ENCODE data around the gene RAB40C.

The RAB40C gene

DNA sequence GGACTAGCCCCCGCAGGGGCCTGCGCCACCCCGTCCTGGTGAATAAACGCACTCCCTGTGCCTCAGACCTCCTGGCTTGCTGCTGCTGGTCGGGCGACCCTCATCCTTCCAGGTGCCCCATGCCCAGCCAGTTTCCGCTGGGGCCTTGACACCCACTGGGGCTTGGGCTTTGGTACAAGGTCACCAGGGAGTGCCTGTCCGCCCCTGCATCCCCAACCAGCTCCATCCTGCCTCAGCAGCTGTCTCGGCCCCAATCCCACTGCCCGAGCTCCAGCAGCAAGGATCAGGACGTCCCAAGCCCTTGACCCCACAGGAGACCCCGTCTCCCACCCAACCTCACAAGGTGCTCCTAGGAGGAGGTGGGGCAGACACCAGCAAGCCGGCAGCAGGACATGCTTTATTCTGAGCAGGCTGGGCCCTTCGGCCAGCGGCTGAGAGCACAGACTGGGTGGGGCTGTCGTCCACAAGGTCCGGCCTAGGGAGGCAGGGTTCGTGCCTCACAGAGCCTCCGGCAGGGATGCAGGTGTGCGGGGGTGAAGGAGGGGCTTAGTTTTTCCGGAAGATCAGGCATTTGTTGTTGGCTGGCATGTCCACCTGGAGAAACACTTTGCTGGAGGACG lies 44.3 kb downstream of the RAB40C start:
- DNase-seq: no peak

DNA sequence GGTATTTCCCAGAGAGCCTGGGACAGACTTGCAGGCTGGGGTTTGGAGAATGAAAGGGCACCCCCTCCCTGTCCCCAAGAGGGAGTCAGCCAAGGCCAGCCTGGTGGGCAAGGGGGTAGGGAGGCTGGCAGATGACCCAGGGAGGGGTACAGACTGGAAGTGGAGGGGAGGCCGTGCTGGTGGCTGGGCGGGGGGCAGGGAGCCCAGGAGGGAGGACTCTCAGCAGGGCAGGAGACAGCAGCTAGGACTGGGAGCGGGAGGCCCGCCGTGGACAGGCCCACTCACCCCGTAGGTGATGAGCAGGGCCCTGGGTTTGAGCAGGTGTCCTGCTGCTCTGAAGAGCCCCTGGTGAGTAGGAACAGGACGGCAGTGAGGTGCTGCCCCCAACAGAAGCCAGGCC lies 45.1 kb downstream of the RAB40C start:
- no peak for DNase-seq

DNA sequence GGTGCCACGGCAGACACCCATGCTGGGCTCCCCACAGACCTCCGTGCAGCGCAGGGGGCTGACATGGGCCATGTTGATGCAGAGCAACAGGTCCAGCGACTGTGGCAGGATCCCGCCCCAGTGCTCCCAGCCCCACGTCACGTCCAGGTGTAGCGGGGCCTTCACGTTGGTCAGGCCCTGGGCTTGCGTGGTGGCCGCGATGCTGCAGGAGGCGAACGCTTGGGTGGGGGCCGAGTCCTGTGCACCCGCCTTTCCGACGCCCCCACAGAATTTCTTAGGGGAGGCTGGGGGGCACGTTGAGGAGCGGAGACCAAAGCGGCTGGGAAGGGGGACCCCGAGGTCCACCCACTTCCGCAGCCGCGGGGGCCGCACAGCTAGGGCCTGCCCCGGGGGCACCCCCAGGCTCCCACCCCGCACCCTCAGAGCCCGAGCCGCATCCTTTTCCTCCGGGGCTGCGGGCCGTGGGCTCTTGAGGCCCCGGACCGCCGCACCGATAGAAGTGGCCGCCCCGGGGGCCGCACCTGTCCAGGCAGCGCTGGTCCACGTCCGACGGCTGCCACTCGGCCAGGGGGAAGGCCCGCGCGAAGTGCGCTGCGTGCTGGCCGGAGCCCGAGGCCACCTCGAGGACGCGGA lies 45.8 kb downstream of the RAB40C start:
- no peak for DNase-seq

DNA sequence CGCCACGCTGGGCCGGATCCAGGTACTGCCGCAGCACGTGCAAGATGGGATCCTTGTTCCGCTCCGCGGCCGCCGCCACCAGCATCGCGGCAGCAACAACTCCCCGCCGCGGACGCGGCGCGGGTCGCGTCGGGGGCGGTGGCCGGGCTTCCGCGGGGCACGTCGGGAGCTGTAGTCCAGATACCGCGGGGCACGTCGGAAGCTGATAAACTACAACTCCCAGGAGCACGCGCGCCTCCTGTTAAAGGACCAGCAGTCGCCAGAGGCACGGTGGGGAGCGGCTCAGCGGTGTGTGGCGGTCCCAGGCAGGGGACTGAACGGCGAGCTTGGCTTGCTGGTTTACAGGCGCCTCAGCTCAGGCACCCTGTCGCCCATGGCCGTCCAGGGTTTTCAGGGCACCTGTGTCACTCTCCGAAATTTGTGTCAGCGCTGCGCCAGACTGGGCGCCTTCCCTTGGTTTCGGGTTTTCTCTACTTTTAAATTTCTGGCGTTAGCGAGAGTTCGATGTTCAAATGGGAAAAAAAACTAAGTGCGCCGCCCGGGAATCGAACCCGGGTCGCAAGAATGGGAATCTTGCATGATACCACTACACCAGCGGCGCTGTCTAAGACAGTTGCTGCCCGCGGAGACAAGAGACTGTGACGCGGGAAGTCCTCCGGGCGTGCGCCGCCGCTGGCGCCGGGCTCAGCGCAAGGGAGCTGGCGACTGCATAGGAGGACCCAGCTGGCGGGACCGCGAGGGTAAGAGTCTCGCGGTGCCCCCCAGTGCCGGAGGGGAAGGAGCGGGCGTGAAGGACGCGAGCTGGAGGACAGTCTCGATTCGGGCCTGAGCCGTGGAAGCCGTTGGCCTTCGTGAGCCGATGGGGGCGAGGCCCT lies 46.6 kb downstream of the RAB40C start, which contains the start of gene METTL26:
TSS of gene METTL26 (minus strand) at position 100 of the 875 bp plus-strand sequence. CDS start at position 85, 15 bp downstream.
- peak; percentile 93 to 97 for DNase-seq

DNA sequence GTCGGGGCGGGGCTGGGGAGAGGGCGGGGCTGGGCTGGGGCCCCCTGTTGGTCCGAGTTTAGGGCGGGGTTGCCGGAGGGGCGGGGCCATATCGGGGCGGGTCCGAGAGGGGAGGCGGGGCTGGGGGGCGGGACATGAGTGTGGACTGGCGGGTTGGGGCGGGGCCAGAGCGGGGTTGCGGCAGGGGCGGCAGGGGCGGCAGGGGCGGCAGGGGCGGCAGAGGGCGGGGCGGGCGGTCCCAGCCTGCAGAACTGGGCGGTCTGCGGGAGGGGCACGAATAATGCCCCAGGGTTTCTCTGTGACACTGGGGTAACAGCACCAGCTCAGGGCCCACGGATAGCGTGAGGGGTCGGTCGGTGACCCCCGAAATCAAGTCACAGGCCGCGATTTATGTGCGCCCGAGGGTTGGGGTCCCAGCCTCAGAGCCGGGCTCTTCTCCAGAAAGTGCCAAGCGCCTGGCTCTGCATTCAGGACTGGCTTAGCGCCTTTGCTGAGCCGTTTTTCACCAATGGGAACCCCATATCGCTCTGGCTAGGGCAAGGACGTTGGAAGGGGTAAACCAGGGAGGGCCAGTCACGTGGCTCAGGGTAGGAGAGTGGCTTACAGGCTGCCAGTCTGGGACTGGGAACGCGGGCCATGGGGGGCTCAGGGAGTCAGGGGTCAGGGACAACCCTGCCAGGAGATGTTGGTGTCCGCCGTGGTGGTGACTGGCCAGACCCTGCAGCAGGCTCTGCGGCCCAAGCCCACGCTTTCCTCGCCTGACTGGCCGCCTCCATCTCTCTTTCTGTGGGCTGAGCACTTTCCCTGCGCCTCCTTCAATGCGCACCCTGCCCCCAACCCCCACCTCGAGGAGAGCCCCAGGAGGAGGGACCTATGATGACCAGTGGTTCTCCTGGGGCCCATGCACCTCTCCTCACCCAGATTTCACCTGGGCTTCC lies 47.5 kb downstream of the RAB40C start:
- peak; percentile 82 to 89 for DNase-seq

DNA sequence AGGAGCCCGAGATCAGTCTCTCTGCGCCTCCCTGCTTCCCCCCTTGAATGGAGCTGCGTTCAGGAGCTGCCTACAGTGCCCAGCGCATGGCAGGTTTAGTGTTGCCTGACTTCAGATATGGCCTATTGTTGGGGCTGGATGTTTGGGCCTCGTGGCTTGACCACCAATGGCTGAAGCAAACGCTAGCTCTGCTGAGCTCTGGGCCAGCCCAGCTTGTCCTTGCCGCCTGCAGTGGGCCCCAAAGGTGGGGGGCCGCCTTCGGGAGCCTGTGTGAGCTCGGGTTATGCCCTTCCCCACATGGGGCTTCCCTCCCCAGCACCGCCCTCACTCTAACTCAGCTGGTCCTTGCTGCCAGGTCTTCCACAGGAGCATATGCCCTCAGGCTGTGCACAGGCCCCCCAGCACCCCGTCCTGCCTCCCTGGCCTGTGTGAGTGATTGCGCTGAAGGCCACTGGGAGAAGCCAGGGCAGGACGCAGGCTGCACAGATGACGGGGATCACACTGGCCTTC lies 48.2 kb downstream of the RAB40C start:
- DNase-seq: no peak

DNA sequence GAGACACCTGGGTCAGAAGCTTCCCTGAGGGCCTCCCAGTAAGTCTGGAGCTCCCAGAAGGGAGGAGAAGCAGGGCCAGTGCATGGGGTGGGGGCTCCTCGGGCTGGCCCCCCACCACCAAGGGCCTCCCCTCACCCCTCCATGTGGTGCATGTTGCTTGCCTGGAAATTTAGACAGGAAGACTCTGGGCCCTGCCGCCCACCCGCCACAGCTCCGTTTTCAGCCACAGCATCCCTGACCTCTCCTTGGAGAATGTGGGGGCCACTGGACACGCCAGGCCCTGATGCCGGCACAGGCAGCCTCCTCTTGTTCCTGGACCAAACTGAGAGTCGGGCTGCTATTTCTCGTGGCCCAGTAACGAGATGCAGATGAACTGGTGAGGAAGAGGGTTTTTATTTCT lies 49.0 kb downstream of the RAB40C start:
- no peak for DNase-seq

DNA sequence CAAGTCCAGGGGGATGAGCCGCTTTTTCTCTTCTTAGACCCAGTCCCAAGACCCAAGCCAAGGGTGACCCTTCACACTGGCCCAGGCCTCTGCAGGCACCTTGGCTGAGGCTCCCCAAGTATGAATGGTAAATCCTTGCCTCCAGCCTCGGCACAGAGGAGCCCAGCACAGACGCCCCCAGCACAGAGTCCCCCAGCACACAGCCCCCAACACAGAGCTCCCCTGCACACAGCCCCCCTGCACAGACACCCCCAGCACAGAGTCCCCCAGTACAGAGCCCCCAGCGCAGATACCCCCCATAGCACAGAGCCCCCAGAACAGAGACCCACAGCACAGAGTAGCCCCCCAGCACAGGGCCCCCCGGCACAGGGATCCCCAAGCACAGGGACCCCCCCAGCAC lies 50.7 kb downstream of the RAB40C start:
- no peak for DNase-seq

DNA sequence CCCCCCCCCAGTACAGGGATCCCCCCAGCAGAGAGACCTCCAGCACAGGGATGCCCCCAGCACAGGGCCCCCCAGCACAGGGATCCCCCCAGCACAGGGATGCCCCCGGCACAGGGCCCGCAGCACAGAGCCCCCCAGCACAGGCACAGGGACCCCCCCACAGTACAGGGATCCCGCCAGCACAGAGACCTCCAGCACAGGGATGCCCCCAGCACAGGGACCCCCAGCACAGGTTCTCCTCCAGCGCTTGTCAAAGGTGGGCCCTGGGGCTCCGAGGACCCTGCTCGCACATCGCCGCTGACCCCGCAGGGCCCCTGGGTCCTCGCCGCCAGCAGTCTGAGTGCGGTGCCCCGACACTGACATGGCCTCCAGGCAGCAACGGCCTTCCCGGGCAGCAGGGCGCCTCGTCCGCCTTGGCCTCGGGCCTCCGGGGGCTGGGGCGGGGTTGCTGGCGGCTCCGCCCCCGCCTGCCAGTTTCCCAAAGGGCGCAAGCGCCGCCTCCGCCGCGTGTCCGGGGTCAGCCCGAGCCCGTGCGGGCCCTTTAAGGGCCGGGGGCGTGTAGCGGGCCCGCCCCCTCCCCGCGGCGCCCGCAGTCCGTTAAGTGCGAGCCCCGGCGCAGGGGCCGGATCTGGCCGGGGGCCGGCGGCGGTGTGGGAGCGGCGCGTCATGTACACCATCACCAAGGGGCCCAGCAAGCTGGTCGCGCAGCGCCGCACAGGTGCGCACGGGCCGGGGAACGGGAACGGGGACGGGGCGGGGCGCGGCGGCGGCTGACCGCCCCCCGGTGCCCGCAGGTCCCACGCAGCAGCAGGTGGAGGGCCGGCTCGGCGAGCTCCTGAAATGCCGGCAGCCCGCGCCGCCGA lies 51.7 kb downstream of the RAB40C start, which contains the start of gene MCRIP2:
TSS of gene MCRIP2 (plus strand) at position 503 of the 863 bp plus-strand sequence. CDS start at position 667, 164 bp downstream.
- DNase-seq: peak; percentile 70 to 71

DNA sequence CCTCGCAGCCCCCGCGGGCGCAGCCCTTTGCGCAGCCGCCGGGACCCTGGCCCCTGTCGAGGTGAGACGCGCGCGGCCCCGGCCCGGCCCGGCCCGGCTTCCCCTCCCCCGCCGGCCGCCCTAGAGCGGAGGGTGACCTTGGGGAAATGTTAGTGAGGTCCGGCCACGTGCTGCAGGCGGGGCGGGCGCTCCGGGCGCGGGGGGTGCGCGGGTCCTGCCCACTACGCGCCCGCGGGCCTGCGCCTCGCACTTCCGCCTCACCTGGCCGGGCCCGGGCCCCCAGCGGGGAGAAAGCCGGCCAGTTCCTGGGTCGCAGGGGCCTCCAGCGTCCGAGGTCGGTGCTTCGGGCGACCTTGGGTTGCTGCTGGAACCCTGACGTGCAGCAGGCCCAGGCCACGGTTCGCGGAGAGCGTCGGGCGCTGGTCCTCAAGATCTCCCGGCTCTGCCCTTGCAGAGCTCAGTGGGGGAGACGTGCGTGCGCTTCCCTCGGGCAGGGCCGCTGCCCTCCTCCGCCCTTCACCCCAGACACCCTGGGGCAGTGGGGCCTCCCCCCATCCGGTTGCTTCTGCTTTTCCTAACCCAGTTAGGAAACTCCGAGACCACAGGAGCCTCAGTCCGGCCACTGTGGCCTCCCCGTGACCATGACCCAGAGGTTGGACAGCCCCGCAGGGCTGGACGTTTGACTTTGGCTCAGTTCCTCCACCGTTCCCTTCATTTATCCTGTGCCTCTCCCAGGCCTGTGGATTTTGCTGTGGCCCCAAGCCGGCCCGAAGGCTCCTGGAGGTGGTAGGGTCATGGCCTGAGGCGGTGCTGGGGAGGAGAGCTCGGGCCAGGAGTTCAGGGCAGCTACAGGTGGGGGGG lies 52.6 kb downstream of the RAB40C start:
- DNase-seq: peak in 1 of 2 donors; percentile 28

DNA sequence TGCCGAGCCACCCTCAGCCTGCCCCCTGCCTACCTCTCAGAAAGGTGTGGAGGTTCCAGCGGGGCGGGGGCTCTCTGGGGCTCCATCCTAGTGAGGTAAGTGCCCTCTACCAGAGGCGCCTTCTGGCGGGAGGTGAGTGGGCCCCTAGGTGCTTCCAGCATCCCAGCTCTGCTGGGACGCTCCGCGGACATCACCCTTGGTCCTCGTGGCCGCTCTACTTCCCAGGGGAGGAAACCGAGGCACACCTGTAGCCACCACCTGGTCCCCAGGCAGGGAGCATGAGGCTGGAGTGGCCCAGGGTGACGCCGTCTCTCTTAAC lies 53.1 kb downstream of the RAB40C start:
- no peak for DNase-seq

DNA sequence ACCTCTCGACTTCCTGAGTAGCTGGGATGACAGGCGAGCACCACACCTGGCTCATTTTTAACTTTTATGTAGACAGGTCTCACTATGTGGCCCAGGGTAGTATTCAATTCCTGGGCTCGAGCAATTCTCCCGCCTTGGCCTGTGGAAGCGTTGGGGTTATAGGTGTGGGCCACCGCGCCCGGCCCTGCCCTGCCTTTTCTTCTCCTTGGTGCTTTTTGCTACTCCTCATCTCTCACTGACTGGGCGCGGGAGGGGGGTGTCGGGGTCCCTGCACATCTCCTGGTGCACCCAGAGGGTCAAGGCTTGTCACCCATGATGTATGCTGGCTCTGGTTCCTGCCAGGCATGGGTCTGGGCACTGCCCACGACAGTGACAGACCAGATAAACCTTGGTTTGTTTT lies 54.7 kb downstream of the RAB40C start:
- no peak for DNase-seq

DNA sequence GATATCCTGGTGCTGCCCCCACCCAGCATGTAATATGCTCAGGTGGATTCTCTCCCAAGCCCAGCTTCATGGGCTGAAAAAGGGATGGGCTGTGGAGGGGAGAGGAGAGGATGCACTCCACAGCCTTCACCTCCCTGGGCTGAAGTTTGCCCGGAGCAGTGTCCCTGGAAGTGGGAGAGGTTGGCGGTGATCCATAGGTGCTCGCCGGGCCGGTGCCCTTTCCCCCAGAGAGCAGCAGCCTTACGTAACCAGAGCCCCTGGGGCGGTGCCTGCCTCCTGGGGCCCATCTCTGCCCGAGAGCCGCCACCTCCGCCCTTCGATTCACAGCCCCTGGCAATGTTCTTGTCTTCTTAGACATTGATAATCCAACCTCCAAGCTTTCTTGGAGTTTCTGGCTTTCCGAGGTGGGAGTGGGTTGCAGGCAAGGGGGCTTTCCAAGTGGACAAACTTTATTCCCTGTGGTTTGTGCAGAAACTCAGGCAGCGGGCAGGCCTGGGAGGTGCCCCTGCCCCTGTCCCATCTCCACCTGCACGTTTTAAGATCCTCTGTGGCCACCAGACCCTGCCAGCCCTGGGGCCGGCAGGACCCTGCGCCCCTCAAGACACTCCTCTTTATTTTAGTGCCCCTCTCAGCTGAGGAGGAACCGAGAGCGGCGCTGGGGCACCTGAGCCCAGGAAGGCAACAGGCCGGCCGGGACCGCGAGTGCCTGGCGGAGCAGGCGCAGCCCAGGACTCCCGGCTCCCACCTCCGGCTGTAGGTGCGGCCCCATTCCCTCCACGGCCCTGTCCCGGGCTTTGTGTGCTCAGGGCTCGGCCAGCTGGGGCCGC lies 56.2 kb downstream of the RAB40C start:
- DNase-seq: no peak

DNA sequence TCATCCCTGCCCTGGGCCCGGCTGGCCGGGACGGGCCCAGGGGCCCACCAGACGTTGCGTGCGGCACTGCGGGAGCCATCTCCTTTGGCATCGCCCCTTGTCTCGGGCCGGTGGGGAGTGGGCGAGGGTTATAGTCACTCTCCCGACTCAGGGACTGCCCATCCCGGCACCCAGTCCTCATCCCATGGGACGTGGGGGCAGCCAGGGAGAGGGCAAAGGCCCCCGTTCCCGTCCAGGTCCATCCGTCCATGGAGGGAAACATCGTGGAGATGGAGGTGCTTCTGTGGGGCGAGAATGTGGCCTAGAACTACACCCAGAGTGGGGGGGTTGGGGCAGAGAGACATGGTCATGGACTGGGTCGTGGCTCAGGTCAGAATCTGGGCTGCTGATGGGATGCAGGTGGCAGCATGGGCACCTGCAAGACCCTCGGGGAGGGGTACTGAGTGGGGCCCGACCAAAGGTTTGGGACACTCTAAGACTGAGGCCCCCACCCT lies 56.9 kb downstream of the RAB40C start:
- DNase-seq: no peak

DNA sequence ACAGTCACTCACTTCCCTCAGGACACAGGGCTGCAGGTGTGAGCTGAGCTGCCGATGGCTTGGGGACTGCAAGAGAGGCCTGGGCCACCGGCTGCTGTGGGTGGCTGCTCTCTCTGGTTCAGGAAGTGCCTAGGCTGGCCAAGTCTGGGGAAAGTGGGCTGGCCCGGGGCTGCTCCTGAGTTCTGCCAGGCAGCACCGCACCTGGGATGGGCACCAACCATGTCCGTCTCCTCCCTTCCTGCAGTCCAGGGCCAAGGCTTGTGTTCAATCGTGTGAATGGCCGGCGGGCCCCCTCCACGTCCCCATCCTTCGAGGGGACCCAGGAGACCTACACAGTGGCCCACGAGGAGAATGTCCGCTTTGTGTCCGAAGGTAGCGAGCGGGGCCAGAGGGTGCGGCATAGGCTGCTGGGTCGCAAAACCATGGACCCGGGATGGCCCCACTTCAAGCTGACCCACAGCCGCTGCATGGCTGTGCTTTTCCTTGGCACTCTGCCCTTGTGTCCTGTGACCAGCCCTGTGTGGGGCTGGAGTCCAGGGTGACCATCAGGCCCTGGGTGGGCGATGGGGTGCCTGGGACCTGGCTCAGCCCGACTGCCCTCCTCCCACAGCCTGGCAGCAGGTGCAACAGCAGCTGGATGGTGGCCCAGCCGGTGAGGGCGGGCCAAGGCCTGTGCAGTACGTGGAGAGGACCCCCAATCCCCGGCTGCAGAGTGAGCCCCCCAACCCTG lies 57.5 kb downstream of the RAB40C start:
- DNase-seq: no peak

DNA sequence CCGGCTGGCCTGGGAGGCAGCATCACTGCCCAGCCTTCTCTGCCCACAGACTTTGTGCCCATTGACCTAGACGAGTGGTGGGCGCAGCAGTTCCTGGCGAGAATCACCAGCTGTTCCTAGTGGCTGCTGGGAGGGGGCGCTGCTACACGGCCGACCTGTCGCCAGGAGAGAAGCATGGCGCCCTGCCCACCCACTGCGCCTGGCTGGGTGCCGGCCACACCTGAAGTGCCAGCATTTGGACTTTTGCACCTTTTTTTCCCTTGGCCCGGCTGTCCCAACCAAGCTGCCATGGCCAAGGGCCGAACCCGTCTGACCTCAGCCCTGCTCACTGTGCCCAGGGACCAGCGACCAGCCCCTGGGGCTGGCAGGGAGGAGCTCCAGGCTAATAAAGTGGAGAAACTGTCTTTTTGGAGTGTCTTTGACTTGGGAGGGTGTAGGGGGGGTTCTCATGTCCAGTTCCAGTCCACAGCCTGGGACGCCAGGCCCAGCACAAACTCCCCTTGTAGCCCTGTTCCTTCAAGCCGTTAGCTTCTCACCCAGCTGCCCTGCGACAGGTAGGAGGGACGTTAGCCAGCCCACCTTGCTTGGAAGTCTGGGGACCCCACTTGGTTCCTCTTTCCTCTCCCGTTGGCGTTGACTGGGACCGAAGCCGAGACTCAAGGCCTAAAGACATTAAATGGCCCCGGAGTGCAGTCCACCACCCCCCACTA lies 58.4 kb downstream of the RAB40C start:
- peak; percentile 40 to 50 for DNase-seq

DNA sequence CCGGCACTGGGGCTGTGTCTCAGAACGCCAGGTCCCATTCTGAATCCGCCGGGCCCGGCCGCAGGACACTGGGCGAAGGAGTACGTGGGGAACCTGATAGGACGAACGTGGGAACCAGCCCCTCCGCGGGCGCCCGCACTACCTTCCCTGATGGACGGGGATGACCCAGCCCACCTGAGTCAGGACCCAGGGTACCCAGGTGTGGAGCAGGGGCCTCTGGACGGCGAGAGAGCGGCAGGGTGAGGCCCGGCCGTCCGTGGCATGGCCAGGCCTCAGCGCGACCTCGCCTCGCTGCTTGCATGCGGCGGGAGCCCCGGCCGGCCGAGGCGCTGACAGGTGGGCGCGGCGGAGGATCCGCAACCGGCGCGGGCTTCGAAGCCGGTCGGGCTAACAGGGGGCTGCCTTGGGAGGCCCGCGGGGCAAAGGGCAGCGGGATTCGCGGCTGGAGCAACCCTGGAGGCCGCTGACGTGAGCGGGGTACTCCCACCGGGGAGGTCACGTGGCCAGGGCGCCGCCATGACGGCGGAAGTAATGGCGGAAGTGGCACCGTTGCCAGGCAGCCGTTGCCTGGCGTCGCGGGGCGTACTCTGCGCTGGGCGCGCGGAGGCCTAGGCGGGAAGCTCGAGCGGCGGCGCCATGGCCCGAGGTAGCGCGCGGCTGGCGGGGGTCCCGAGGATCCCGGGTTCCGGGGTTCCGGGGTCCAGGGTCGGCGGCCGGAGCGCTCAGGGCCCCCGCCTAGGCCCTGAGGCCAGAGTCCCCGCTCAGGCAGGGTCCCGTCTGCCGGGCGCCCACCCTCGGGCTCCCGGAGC lies 59.1 kb downstream of the RAB40C start, which contains the start of gene WDR90:
TSS of gene WDR90 (plus strand) at position 585 of the 809 bp plus-strand sequence. CDS start at position 637, 52 bp downstream.
- peak; percentile 87 to 94 for DNase-seq

All from stimulated activated CD4-positive, alpha-beta T cell treated with anti-CD3 and anti-CD28 coated beads, Interleukin-2, amount 100 ng/mL, for 48 hours (primary cell).